Left ventricle myocardium inferior (tissue), 1 donor: Measurements from ENCODE around the gene SFN. TPM values are rescaled to one million over a fixed set of nuclear protein-coding genes. Genes with fewer than 3 reads are reported as not detected.

Source experiments
- DNase-seq: peaks from one replicate; pipeline ENCODE4 v3.0.0-alpha.2; 2020
- H3K27ac ChIP-seq: fragments of 200-600 bp; replicated peaks from 2 replicates; pipeline ENCODE4 v1.8.0; 2021
- H3K27me3 ChIP-seq: fragments of 200-600 bp; 2 replicates; pipeline ENCODE4 v1.8.0; 2021; ENCODE audit warnings: low read depth
- H3K36me3 ChIP-seq: fragments of 200-600 bp; 2 replicates; pipeline ENCODE4 v1.8.0; 2021
- H3K4me1 ChIP-seq: fragments of 200-600 bp; 2 replicates; pipeline ENCODE4 v1.8.0; 2021
- H3K4me3 ChIP-seq: fragments of 200-600 bp; 2 replicates; pipeline ENCODE4 v1.8.0; 2021; ENCODE audit warnings: mild to moderate bottlenecking, moderate library complexity
- H3K9me3 ChIP-seq: fragments of 200-600 bp; replicated peaks from 2 replicates; pipeline ENCODE4 v1.8.0; 2021
- CTCF ChIP-seq: fragments of 200-600 bp; IDR thresholded peaks from 2 replicates; pipeline ENCODE4 v1.8.0; 2021; ENCODE audit warnings: antibody characterized with exemption, mild to moderate bottlenecking, borderline replicate concordance
- intact Hi-C: fragments of 100-400 bp; cut with micrococcal nuclease; formaldehyde crosslinking; loops from one replicate; pipeline ENCODE4 v1.11.0; 2022
- total RNA-seq: library from RNA; stranded (reverse); fragmentation: NEBNext Ultra II Directional; extraction: Animal tissue kit (Norgen Biotek cat#: 25700); gene quantifications from one replicate; pipeline ENCODE4 v1.2.1, GENCODE V29; 2021
- donor health status: DM: no; HTN: yes; CAD: no; lungs with severe emphysema.

The SFN gene
- total RNA-seq, 1 donor from 2014 or later, result 0.16 TPM

- no peak for TF ChIP-seq CTCF
- intact Hi-C loops, result no loop called here
- peaks cover 6% of the 10 kb centered on the region for H3K4me1 ChIP-seq
- no peak for DNase-seq
- H3K9me3 ChIP-seq, result no peaks in the 10 kb centered on the region
- H3K4me3 ChIP-seq, result no peak overlapping the region
- no peaks in the 10 kb centered on the region for H3K27me3 ChIP-seq
- H3K36me3 ChIP-seq, result peaks cover 71% of the 10 kb centered on the region
- H3K27ac ChIP-seq, result no peak overlapping the region
These were observed 8.0 kb upstream of the SFN start for GRCh38 chr1:26854906-26855305.

- Histone ChIP-seq H3K36me3 (peaks cover 63% of the 10 kb centered on the region), H3K27me3 (no peaks in the 10 kb centered on the region), H3K4me3 (no peak overlapping the region), H3K27ac (no peak overlapping the region), H3K4me1 (peaks cover 6% of the 10 kb centered on the region), H3K9me3 (no peaks in the 10 kb centered on the region)
- no peak for DNase-seq
- intact Hi-C loops, result no loop called here
- no peak for TF ChIP-seq CTCF
These were observed 7.3 kb upstream of the SFN start for GRCh38 chr1:26855636-26856035.

- Histone ChIP-seq H3K27ac (no peak overlapping the region), H3K4me1 (peaks cover 6% of the 10 kb centered on the region), H3K9me3 (no peaks in the 10 kb centered on the region), H3K27me3 (no peaks in the 10 kb centered on the region), H3K36me3 (peaks cover 58% of the 10 kb centered on the region), H3K4me3 (no peak overlapping the region)
- no peak for TF ChIP-seq CTCF
- intact Hi-C loops, result no loop called here
- no peak for DNase-seq
These were observed 6.8 kb upstream of the SFN start for GRCh38 chr1:26856181-26856580.

GRCh38 chr1:26856604-26857469, 6.1 kb upstream of the SFN start:
- intact Hi-C loops, result no loop called here
- DNase-seq, result no peak
- H3K9me3 ChIP-seq, result no peaks in the 10 kb centered on the region
- no peak overlapping the region for H3K4me3 ChIP-seq
- TF ChIP-seq CTCF, result no peak
- no peak overlapping the region for H3K27ac ChIP-seq
- no peaks in the 10 kb centered on the region for H3K27me3 ChIP-seq
- H3K36me3 ChIP-seq, result peaks cover 51% of the 10 kb centered on the region
- peaks cover 6% of the 10 kb centered on the region for H3K4me1 ChIP-seq

GRCh38 chr1:26857473-26858060, 5.4 kb upstream of the SFN start:
- H3K27me3 ChIP-seq, result no peaks in the 10 kb centered on the region
- no peak for TF ChIP-seq CTCF
- H3K36me3 ChIP-seq, result peaks cover 44% of the 10 kb centered on the region
- intact Hi-C loops, result no loop called here
- no peak for DNase-seq
- peaks cover 6% of the 10 kb centered on the region for H3K4me1 ChIP-seq
- no peak overlapping the region for H3K4me3 ChIP-seq
- no peaks in the 10 kb centered on the region for H3K9me3 ChIP-seq
- H3K27ac ChIP-seq, result no peak overlapping the region
